ENCODE results near the gene FMNL2. TPM values are rescaled to one million over a fixed set of nuclear protein-coding genes. Genes with fewer than 3 reads are reported as not detected.

Gene FMNL2
- total RNA-seq, 1 donor from 2014 or later: 108 TPM

- Mint-ChIP-seq H3K27me3 (no peaks in the 10 kb centered on the region), H3K4me1 (ENCODE audit: low read depth) (peaks cover 12% of the 10 kb centered on the region), H3K36me3 (ENCODE audit: insufficient read depth) (peaks cover 3% of the 10 kb centered on the region), H3K27ac (no peak overlapping the region), H3K4me3 (ENCODE audit: low read depth) (no peak overlapping the region), H3K9me3 (ENCODE audit: low read depth) (no peaks in the 10 kb centered on the region)
- TF ChIP-seq, protein P1, sequence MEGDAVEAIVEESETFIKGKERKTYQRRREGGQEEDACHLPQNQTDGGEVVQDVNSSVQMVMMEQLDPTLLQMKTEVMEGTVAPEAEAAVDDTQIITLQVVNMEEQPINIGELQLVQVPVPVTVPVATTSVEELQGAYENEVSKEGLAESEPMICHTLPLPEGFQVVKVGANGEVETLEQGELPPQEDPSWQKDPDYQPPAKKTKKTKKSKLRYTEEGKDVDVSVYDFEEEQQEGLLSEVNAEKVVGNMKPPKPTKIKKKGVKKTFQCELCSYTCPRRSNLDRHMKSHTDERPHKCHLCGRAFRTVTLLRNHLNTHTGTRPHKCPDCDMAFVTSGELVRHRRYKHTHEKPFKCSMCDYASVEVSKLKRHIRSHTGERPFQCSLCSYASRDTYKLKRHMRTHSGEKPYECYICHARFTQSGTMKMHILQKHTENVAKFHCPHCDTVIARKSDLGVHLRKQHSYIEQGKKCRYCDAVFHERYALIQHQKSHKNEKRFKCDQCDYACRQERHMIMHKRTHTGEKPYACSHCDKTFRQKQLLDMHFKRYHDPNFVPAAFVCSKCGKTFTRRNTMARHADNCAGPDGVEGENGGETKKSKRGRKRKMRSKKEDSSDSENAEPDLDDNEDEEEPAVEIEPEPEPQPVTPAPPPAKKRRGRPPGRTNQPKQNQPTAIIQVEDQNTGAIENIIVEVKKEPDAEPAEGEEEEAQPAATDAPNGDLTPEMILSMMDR (IDR thresholded peaks at IDR 0.05; ENCODE audit: unreplicated experiment): no peak
- no peak for DNase-seq (ENCODE audit: low spot score, unreplicated experiment)
Observed at GRCh38 chr2:152509772-152510491, 175.0 kb downstream of the FMNL2 start.

DNA sequence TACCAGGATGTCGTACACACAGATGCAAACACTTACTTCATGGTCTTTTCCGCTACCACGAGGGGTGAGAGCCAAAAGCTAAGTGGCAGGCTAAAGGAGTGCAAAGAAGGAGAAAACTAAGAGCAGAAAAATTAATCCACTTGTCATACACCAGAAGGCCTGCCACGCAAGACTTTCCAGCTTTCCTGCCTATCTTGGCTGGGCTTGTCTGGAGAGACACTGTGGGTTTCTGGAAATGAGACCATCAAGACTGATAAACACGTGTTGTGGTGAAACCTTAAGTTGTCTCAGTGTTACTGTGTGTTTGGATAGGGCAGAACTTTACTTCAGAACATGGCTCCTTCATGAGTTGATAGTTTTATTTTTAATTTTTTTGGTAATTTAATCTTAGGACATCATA lies 175.6 kb downstream of the FMNL2 start:
- H3K27me3 Mint-ChIP-seq: no peaks in the 10 kb centered on the region
- H3K4me1 Mint-ChIP-seq (ENCODE audit: low read depth): peaks cover 8% of the 10 kb centered on the region
- H3K9me3 Mint-ChIP-seq (ENCODE audit: low read depth): no peaks in the 10 kb centered on the region
- no peak overlapping the region for H3K27ac Mint-ChIP-seq
- H3K36me3 Mint-ChIP-seq (ENCODE audit: insufficient read depth): peaks cover 3% of the 10 kb centered on the region
- TF ChIP-seq, protein P1 (IDR thresholded peaks at IDR 0.05; ENCODE audit: unreplicated experiment): no peak
- no peak overlapping the region for H3K4me3 Mint-ChIP-seq (ENCODE audit: low read depth)
- DNase-seq (ENCODE audit: low spot score, unreplicated experiment): no peak

DNA sequence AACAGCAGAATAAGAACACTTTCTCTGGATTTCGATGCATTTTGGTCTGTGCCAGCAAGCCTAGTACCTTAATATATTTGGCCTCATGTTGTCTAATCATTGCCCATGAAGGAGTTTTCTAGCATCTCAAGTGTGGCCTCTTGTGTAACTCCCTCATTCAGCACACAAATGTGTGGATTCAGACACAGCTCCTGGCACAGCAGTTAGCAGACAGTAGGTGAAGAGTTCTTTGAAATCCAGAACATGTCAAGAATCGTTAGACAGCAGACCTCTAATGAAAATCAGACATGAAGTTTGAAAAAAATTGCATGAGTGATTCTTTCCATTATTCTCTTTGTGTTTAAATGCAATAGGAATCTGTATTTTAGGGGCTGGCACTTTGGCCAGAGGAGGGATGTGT lies 177.0 kb downstream of the FMNL2 start:
- Mint-ChIP-seq H3K27ac (no peak overlapping the region), H3K4me1 (ENCODE audit: low read depth) (peaks cover 9% of the 10 kb centered on the region), H3K4me3 (ENCODE audit: low read depth) (no peak overlapping the region), H3K27me3 (no peaks in the 10 kb centered on the region), H3K36me3 (ENCODE audit: insufficient read depth) (peaks cover 3% of the 10 kb centered on the region), H3K9me3 (ENCODE audit: low read depth) (no peaks in the 10 kb centered on the region)
- no peak for DNase-seq (ENCODE audit: low spot score, unreplicated experiment)
- TF ChIP-seq, protein P1 (IDR thresholded peaks at IDR 0.05; ENCODE audit: unreplicated experiment): no peak

- no peak for DNase-seq (ENCODE audit: low spot score, unreplicated experiment)
- peaks cover 3% of the 10 kb centered on the region for H3K36me3 Mint-ChIP-seq (ENCODE audit: insufficient read depth)
- H3K9me3 Mint-ChIP-seq (ENCODE audit: low read depth): no peaks in the 10 kb centered on the region
- no peak overlapping the region for H3K4me3 Mint-ChIP-seq (ENCODE audit: low read depth)
- TF ChIP-seq, protein P1 (IDR thresholded peaks at IDR 0.05; ENCODE audit: unreplicated experiment): no peak
- peaks cover 20% of the 10 kb centered on the region for H3K4me1 Mint-ChIP-seq (ENCODE audit: low read depth)
- no peaks in the 10 kb centered on the region for H3K27me3 Mint-ChIP-seq
- no peak overlapping the region for H3K27ac Mint-ChIP-seq
Observed at GRCh38 chr2:152513029-152513428, 178.1 kb downstream of the FMNL2 start.

- no peak for DNase-seq (ENCODE audit: low spot score, unreplicated experiment)
- no peaks in the 10 kb centered on the region for H3K27me3 Mint-ChIP-seq
- H3K27ac Mint-ChIP-seq: no peak overlapping the region
- H3K9me3 Mint-ChIP-seq (ENCODE audit: low read depth): no peaks in the 10 kb centered on the region
- TF ChIP-seq, protein P1 (IDR thresholded peaks at IDR 0.05; ENCODE audit: unreplicated experiment): no peak
- peaks cover 23% of the 10 kb centered on the region for H3K4me1 Mint-ChIP-seq (ENCODE audit: low read depth)
- no peak overlapping the region for H3K4me3 Mint-ChIP-seq (ENCODE audit: low read depth)
- H3K36me3 Mint-ChIP-seq (ENCODE audit: insufficient read depth): peaks cover 3% of the 10 kb centered on the region
Observed at GRCh38 chr2:152513681-152514080, 178.7 kb downstream of the FMNL2 start.
